Renal cortex interstitium (tissue), 15 donors: ENCODE measurements around the gene CNTD1. TPM values are rescaled to one million over a fixed set of nuclear protein-coding genes. Genes with fewer than 3 reads are reported as not detected.
A peak's percentile ranks its signal among the peaks of the same experiment; 100 is the strongest.
"Not testable (repeated sequence)": the region's sequence is repeated elsewhere in the genome, so short reads cannot be mapped to it uniquely, and the experiment has no call there.

Source experiments
- DNase-seq, 11 donors: peaks; one replicate each; pipeline ENCODE4 v3.0.0-alpha.2; 2013; ENCODE audit warnings: low read depth in 9 of 11, low spot score in 4 of 11; ENCODE audit errors: extremely low read depth in 1 of 11
- long read RNA-seq, 16 experiments: transcript quantifications; one replicate each; lab custom pipeline, GENCODE V29; 2026
- polyA plus RNA-seq, 3 donors: library from polyadenylated mRNA; unstranded; fragments of 120-200 nt; gene quantifications; one replicate each; pipeline ENCODE4 v1.2.1, GENCODE V29; 2013; ENCODE audit not compliant: insufficient read length in 3 of 3

CNTD1 gene, protein sequence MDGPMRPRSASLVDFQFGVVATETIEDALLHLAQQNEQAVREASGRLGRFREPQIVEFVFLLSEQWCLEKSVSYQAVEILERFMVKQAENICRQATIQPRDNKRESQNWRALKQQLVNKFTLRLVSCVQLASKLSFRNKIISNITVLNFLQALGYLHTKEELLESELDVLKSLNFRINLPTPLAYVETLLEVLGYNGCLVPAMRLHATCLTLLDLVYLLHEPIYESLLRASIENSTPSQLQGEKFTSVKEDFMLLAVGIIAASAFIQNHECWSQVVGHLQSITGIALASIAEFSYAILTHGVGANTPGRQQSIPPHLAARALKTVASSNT
- 1 to 10 TPM; 1.4 to 3.4 (median 2.2) TPM for polyA plus RNA-seq
- long read RNA-seq, donor 1: 0 reads
- long read RNA-seq, donor 2: 0 reads
- long read RNA-seq, donor 3, partial matches to known transcripts: 24 of 51 reads
- long read RNA-seq, donor 3, other reads (novel, unspliced or antisense): 27 of 51 reads
- long read RNA-seq, donor 4: 0 reads
- long read RNA-seq, donor 5: 0 reads
- long read RNA-seq, donor 6: 0 reads
- long read RNA-seq, donor 7: 0 reads
- long read RNA-seq, donor 8: 0 reads
- long read RNA-seq, donor 9: 0 reads
- long read RNA-seq, donor 10: 0 reads
- long read RNA-seq, donor 11, partial matches to known transcripts: 0 of 25 reads
- long read RNA-seq, donor 11, other reads (novel, unspliced or antisense): 25 of 25 reads
- long read RNA-seq, donor 12: 0 reads
- long read RNA-seq, donor 13: 0 reads
- long read RNA-seq, donor 14: 0 reads
- long read RNA-seq, donor 15: 0 reads
- long read RNA-seq, donor 16: 0 reads

DNA sequence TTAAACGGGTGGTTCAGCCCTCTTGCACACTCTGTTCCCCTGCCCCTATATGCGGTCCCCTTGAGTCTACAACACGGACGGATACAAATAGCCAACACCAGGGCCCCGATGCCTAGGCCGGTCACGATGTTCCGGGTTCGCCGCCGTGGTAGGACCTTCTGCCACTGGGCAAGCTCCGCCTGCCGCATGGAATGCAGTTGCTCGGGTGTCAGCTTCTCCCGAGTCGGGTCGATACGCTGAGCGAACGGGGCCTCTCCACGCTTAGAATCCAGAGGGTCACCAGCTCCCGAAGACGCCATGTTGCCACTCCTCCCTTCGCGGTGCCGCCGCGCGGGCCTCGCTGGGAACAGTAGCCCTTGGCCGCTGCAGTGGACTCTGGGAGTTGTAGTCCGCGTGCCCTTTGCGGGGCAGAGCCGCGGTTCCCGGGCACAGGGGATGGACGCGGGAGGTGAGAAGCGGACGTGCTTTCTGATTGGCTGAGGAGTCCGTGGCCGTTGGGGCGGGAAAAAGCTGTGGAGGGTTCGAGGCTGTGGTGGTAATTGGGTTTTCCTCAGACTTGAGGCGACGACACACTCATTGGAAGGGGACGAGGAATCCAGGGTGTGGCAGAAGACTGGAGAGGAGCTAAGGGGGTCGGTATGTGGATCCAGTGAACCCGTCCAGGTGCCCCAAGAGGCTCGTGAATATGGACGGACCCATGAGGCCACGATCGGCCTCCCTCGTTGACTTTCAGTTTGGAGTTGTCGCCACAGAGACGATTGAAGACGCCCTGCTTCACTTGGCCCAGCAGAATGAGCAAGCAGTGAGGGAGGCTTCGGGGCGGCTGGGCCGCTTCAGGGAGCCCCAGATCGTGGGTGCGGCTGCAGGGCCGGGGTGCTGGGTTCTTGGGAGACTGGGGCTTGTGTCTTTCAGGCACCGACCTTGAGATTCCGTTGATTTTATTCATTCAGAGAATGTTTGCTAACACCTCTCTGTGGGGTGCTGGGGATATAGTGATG lies at the start of gene CNTD1, which contains the start of gene COA3:
CNTD1 (plus strand) TSS at position 479 of the 998 bp plus-strand sequence; CDS start at position 686, 207 bp downstream.
COA3 (minus strand) TSS at position 322 of the 998 bp plus-strand sequence; CDS start at position 299, 23 bp downstream.
- DNase-seq: peak; percentile 63 to 84 (median 75)

DNA sequence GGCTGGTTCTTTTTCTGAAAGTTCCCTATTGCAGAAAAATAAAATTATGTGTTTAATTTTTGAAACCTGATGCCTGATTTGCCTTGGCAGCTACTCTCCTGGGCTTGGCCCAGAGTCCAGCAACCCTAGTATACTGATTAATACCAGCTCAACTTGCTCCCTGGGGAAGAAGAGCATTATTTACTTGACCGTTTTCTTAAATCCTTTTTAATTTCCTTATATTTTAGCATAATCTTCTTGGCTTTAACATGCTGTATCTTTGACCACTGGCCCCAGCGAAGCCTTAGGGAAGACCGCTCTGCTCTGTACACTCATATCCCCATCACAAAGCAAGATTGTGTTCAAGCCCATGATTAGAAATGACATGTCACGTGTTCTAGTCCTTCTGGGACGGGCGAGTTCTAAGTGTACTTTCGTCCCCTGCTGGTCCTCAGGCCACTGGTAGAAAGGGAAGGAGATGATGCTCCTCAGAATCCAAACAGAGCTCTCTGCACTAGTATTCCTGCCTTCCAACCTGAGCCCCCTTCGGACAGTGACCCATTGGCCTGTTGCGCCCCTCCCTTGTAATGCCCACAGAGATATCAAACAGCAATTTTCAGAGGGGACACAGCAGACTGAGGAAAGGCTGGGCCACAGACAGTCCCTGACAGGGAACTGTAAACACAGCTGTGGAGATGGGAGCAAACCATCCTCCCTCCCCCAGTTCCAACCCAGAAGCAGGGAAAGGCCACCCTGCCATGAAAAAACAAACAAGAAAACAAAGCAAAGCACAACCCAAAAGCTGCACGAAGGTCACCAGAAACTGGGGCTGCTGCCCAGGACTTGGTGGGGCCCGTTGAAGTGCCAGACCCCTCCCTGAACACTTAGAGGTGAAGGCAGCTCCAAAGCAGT lies 49.5 kb upstream of the CNTD1 start:
- DNase-seq: no peak

DNA sequence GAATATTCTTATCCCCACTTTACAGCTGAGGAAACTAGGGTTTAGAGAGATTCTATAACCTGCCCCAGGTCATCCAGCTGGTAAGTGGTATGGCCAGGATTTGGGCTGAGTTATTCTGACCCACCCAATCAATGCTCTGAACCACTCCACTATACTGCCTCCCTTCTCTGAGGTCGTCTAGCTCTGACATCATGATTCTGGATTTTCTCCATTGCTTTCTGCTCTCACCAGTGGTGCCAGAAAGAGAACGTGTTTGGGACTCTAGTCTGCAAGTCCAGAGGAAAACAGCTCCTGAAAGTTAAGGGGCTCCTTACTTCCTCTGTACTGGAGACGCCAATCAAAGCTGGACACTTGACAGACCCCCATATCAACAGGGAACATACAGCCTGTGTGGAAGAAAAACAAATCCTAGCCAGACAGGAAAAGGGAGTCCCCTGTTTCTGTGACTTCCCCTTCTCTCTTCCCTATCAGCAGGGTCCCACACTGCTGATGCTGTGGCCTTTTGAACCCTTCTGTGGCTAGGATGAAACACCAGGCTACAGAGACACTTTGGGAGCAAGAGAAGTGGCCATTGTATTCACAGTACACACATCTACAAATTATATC lies 47.8 kb upstream of the CNTD1 start:
- no peak for DNase-seq

DNA sequence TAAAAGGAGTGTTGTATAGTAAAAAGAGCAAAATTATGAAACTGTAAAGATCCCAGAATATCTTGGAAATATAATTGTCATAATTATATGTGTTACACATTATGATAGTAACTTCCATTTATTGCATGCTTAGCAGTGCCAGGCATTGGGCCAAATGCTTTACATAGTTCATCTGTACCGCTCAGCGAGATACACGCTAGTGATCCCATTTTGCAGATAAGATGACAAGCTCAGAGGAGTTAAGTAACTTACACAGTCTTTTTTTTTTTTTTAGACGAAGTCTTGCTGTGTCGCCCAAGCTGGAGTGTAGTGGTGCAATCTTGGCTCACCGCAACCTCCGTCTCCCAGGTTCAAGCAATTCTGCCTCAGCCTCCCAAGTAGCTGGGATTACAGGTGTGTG lies 47.0 kb upstream of the CNTD1 start:
- no peak for DNase-seq

DNA sequence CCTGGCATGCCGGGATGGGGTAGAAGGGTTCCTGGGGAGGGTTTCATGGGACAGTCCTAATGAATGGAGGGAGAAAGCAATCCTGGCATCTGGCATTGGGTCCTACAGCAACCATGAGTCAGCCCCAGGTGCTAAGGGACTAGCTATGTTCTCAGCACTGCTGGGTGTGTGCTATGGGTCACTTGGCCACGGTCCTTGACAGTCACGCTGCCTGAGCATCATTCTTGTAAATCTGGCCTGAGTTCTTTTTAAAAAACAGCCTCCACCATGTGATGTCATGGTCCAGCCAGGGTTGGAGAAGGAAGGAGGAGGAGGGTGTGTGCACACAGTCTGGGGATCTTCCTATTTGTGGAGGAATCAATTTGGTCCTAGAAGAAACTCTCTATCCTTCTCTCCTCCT lies 43.9 kb upstream of the CNTD1 start:
- no peak for DNase-seq

DNA sequence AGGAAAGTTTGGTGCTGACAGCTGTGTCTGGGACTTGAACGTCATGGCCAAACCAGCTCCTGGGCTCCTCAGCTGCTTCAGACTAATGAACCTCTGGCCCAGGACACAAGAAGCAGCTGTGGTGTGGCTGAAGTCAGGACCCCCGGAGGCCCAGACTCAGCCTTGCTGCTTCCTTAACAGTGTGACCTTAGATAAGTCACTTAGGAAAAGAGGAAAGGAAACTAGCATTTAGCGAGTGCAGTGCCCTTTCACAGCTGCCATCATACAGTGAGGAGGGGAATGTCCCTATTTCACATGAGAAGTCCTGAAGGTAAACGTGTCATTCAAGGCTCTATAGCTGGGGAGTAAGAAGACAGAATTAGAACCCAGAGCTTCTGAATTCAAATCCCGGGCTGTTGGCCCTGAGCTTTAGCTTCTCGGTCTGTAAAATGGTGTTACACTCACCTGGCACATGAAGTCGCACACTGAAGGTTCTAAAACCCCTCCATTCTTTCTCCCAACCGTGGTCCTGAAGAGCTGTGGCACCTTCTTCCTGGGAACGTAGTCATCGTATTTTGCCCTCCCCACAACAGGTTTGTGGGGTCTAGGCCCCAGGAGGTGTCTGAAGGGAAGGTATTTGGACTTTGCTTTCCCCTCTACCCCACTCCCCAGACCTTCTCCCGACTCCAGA lies 38.5 kb upstream of the CNTD1 start:
- DNase-seq: no peak

DNA sequence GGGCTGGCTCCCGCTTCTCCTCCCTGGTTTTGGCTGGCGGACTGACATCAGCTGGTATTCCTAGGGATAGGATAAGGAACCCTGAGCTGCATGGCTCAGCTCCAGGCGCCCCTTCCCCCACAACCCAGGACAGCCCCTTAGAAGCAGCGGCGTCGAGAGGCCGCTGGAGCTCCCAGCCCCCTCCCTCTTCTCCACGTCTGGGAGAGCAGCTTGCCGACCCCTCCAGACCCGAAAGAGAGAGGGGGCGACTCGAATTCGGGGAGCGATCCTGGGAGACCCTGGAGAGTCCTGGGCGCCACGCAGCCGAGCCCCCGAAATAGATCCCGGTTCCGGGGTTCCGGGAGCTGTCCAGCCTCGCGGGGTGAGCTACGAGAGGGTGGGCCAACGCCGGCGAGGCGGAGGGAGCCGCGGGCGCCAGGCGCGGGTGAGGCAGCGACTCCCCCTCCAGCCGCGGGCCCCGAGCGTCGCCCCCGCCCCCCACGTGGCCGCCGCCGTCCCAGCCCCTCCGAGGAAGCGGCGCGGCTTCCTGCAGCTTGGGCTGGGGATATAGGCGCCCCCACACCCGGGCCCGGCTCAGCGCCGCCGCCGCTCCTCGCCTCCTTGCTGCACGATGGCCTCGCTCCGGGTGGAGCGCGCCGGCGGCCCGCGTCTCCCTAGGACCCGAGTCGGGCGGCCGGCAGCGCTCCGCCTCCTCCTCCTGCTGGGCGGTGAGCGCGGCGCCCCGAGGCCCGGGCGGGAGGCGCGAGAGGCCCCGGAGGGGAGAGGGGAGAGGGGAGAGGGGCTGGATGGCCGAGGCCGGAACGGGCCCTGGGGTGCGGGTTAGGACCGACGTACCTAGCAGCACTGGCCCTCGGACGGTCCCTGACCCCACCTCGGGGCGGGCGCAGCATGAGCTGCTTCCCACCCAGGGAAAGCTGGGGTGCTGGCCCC lies 37.7 kb upstream of the CNTD1 start, which contains the start of gene RAMP2:
RAMP2 (plus strand) TSS at position 576 of the 930 bp plus-strand sequence; CDS start at position 611, 35 bp downstream.
- no peak for DNase-seq

DNA sequence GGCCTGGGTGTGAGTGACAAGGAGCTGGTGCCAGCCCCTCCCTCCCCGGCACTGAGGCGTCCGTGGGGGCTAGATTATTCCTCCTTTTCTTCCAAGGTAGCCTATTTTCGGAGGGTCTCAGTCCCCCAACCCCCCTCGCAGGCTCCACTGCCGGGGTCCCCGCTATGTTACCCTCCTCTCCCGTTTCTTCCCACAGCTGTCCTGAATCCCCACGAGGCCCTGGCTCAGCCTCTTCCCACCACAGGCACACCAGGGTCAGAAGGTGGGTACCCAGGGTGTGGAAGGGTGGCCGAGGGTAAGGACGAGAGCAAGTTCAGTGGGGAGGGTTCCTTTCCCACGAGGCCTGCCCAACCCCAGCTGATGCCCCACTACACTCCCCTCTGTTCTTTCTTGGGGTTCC lies 37.0 kb upstream of the CNTD1 start:
- DNase-seq: no peak

DNA sequence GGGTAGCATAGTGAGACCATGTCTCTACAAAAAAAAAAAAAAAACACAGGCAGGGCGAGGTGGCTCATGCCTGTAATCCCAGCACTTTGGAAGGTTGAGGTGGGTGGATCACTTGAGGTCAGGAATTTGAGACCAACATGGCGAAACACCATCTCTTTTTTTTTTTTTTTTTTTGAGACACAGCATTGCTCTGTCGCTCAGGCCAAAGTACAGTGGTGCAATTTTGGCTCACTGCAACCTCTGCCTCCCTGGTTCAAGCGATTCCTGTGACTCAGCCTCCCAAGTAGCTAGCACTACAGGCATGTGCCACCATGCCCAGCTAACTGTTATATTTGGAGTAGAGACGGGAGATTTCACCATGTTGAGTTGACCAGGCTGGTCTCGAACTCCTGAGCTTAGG lies 32.5 kb upstream of the CNTD1 start:
- no peak for DNase-seq

DNA sequence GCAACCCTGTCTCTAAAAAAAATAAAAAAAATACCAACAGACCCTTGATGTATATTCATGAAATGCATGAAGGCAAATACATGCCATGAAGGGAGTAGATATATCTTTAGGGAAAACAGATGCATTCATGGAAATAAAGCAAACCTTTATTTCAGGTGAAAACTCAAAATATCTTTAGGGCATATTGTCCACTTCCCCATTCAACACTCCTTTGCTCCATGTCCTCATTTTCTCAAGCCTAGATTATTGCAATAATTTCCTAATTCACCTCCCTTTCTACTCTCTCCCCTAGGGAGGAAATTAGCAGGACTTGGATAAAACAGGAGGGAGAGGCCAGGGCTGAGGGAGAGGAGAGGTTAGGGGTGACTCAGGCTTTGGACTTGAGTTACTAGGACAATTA lies 31.1 kb upstream of the CNTD1 start:
- DNase-seq: no peak

DNA sequence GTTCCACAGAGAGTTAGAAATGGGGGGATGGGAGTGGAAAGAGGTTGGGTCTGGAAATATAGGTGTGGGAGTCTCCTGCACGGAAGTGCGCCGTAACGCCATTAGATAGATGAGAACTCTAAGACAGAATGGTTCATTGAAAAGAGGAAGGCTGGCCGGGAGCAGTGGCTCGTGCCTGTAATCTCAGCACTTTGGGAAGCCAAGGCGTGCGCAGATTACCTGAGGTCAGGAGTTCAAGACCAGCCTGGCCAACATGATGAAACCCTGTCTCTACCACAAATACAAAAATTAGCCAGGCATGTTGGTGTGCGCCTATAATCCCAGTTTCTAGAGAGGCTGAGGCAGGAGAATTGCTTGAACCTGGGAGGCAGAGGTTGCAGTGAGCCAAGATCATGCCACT lies 30.7 kb upstream of the CNTD1 start:
- DNase-seq: not testable (repeated sequence)

DNA sequence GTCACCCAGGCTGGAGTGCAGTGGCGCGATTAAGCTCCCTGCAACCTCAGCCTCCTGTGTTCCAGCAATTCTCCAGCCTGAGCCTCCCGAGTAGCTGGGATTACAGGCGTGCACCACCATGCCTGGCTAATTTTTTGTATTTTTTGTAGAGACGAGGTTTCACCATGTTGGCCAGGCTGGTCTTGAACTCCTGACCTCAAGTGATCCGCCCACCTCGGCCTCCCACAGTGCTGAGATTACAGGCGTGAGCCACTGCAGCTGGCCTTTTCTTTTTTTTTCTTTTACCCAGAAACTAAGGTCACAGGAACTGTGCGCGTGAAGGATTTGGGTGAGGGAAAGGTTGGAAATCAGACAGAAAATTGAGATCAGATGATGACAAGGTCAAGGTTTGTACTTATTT lies 28.7 kb upstream of the CNTD1 start:
- DNase-seq: not testable (repeated sequence)

DNA sequence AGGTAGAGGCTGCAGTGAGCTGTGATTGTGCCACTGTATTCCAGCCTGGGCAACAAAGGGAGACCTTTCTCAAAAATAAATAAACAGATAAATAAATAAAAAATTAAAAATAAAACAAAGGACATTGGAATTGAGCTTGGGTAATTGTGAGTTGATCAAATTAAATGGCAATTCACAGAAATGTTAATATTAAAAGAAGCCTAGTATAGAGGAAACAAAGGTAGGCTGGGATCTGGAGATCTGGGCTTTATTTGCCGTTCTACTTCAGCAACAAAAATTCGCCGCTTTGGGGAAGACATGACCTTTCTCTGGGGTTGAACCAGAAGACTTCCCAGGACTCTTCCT lies 25.7 kb upstream of the CNTD1 start:
- DNase-seq: no peak

DNA sequence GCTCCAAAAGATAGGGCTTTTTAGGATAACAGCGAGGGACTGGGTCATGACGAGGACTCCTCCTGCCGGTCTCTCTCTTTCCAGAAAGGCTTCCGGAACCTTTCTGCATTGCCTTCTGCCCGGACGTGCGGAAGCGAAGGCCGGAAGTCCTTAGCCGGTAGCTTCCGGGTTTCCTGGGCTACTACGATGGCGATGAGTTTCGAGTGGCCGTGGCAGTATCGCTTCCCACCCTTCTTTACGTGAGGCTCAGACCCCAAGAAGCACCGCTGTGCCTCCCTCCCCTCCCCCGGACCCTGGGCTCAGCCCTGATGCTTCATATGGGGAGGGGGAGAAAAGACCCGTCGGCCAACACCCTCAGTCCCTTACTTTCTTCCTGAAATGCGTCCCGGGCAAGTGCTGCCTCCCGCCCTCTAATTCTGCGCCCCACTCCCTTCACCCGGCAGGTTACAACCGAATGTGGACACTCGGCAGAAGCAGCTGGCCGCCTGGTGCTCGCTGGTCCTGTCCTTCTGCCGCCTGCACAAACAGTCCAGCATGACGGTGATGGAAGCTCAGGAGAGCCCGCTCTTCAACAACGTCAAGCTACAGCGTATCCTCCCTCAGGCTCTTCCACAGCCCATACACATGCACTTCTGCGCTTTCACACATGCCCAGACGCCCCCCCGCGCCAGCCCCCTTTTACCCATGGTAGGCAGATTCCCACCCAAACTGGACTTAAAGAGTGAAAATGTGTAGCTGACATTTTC lies 25.2 kb upstream of the CNTD1 start, which contains the start of gene VPS25:
VPS25 (plus strand) TSS at position 160 of the 746 bp plus-strand sequence; CDS start at position 187, 27 bp downstream.
- DNase-seq: peak in 7 of 11 donors; percentile 56 to 80 (median 72)

DNA sequence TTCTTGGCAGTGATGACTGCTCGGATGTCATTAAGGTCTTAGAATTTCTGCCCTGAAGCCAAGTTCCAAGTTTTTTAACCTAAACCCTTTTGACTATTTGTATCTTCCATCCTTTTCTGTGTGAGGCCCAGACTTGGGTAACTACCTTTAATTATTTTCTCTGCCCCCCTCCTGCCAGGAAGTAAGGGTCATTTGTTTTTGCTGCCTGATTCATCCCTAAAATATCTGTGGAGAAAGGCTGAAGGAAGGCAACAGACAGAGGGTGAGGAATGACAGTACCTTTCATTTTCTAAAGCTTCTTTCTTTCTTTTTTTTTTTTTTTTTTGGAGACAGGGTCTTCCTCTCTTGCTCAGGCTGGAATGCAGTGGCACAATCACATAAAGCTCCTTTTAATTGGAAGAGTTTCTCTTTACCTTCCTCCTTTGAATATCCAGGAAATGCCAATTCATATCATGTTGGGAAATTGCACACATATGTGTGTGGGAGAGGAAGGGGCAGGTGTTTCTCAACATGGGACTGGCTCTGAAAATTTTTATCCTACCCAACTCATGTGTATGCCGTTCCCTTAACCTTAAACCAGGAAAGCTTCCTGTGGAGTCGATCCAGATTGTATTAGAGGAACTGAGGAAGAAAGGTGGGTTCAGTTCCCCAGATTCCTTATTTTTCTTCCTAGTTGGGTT lies 24.5 kb upstream of the CNTD1 start:
- no peak for DNase-seq
